Measurements from ENCODE around the gene NPDC1.

DNA sequence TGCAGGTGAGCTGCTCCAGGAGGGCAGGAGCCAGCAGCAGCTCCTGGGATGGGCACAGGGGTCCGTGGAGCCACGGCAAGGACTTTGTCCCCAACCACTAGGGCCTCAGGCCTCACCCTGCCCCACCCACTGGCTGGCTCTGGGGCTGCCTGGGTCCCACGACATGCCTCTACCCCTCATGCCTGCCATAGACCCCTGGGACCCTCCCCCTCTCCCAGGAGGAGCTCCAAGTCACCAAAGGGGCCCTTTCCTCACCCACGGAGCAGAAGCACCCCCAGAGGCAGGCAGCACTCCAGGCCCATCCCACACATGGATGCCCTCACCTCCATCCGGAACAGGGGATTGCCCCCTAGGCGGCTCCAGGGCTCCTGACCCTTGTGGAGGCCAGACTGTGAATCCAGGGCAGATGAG lies 24.4 kb downstream of the NPDC1 start:
- no peak for TF ChIP-seq EZH2 (IDR thresholded peaks at IDR 0.05; ENCODE audit: borderline replicate concordance, low read length)
- TF ChIP-seq, protein P1, sequence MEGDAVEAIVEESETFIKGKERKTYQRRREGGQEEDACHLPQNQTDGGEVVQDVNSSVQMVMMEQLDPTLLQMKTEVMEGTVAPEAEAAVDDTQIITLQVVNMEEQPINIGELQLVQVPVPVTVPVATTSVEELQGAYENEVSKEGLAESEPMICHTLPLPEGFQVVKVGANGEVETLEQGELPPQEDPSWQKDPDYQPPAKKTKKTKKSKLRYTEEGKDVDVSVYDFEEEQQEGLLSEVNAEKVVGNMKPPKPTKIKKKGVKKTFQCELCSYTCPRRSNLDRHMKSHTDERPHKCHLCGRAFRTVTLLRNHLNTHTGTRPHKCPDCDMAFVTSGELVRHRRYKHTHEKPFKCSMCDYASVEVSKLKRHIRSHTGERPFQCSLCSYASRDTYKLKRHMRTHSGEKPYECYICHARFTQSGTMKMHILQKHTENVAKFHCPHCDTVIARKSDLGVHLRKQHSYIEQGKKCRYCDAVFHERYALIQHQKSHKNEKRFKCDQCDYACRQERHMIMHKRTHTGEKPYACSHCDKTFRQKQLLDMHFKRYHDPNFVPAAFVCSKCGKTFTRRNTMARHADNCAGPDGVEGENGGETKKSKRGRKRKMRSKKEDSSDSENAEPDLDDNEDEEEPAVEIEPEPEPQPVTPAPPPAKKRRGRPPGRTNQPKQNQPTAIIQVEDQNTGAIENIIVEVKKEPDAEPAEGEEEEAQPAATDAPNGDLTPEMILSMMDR (IDR thresholded peaks at IDR 0.05; ENCODE audit: low read length) = no peak

Data from OCI-LY1 (cell line).